HEK293 (cell line): ENCODE measurements around the gene MRPS18A.

Experiments used
- CTCF ChIA-PET: fragments of 350-600 bp; formaldehyde crosslinking; extraction: SDS; loops from one replicate; lab custom pipeline; 2021; ENCODE audit warnings: antibody characterized with exemption; lab: Yijun Ruan, JAX
- POLR2A ChIA-PET: fragments of 300-600 bp; formaldehyde crosslinking; extraction: SDS; loops from one replicate; lab custom pipeline; 2020; ENCODE audit warnings: antibody characterized with exemption, inconsistent platforms; lab: Yijun Ruan, JAX
- H3K27ac ChIP-seq: fragments of 200-500 bp; sonication (Bioruptor generic); 2 replicates; pipeline ENCODE4 v1.5.1; 2014; ENCODE audit warnings: low read depth, low read length, control low read depth, inconsistent platforms; ENCODE audit errors: extremely low read depth
- H3K36me3 ChIP-seq, 2 experiments: fragments of 200-500 bp in 1 of 2; sonication (Bioruptor generic) in 1 of 2; 1 replicate in 1 of 2; 2 replicates in 1 of 2; pipeline ENCODE4 v1.5.1; 2014 to 2017; ENCODE audit warnings: inconsistent platforms in 2 of 2, low read length in 2 of 2; ENCODE audit not compliant: control insufficient read depth in 2 of 2, insufficient read depth in 1 of 2
- H3K4me1 ChIP-seq: fragments of 200-500 bp; sonication (Bioruptor generic); 2 replicates; pipeline ENCODE4 v1.5.1; 2014; ENCODE audit warnings: mild to moderate bottlenecking, low read length, inconsistent platforms; ENCODE audit not compliant: control insufficient read depth, insufficient read depth
- H3K4me3 ChIP-seq: 2 replicates; pipeline ENCODE4 v1.5.1; 2011; ENCODE audit warnings: low read depth, mild to moderate bottlenecking, control low read depth, low read length, moderate library complexity
- H3K9me3 ChIP-seq: fragments of 200-500 bp; sonication (Bioruptor generic); 2 replicates; pipeline ENCODE4 v1.5.1; 2014; ENCODE audit warnings: low read depth, low read length, inconsistent platforms; ENCODE audit not compliant: control insufficient read depth, insufficient read depth
- FEZF1 ChIP-seq: fragments of 450-650 bp; formaldehyde crosslinking; IDR thresholded peaks from 2 replicates; pipeline ENCODE4 v1.5.1; 2016; ENCODE audit warnings: missing biosample characterization, missing genetic modification characterization
- IKZF3 ChIP-seq: fragments of 450-650 bp; IDR thresholded peaks from 2 replicates; pipeline ENCODE4 v1.5.0; 2018; ENCODE audit warnings: missing biosample characterization, mild to moderate bottlenecking, missing genetic modification characterization, moderate library complexity
- KLF1 ChIP-seq: fragments of 450-650 bp; formaldehyde crosslinking; IDR thresholded peaks from 2 replicates; pipeline ENCODE4 v1.5.1; 2016; ENCODE audit warnings: missing biosample characterization, missing genetic modification characterization
- KLF8 ChIP-seq: fragments of 450-650 bp; formaldehyde crosslinking; IDR thresholded peaks from 2 replicates; pipeline ENCODE4 v1.5.1; 2016; ENCODE audit warnings: missing biosample characterization, missing genetic modification characterization
- KLF9 ChIP-seq: fragments of 450-650 bp; formaldehyde crosslinking; IDR thresholded peaks from 2 replicates; pipeline ENCODE4 v1.5.1; 2016; ENCODE audit warnings: missing biosample characterization, missing genetic modification characterization, low read depth
- MEIS1 ChIP-seq: sonication (generic); formaldehyde crosslinking; IDR thresholded peaks from 2 replicates; pipeline ENCODE4 v1.8.1; 2022; ENCODE audit warnings: missing genetic modification reagents, mild to moderate bottlenecking, borderline replicate concordance
- PRDM10 ChIP-seq: fragments of 450-650 bp; formaldehyde crosslinking; IDR thresholded peaks from 2 replicates; pipeline ENCODE4 v1.5.1; 2016; ENCODE audit warnings: missing biosample characterization, missing genetic modification characterization
- ZBTB17 ChIP-seq: fragments of 450-650 bp; formaldehyde crosslinking; IDR thresholded peaks from 2 replicates; pipeline ENCODE4 v1.5.1; 2016; ENCODE audit warnings: missing biosample characterization, missing genetic modification characterization
- ZBTB48 ChIP-seq: fragments of 450-650 bp; formaldehyde crosslinking; IDR thresholded peaks from 2 replicates; pipeline ENCODE4 v1.5.1; 2016; ENCODE audit warnings: missing biosample characterization, missing genetic modification characterization
- ZFHX2 ChIP-seq: fragments of 450-650 bp; formaldehyde crosslinking; conservative IDR thresholded peaks from 2 replicates; pipeline ENCODE4 v1.5.1; 2016; ENCODE audit warnings: missing biosample characterization, missing genetic modification characterization
- ZFP69B ChIP-seq: fragments of 450-650 bp; formaldehyde crosslinking; IDR thresholded peaks from 2 replicates; pipeline ENCODE4 v1.5.1; 2016; ENCODE audit warnings: missing biosample characterization, missing genetic modification characterization
- ZNF214 ChIP-seq: fragments of 450-650 bp; formaldehyde crosslinking; IDR thresholded peaks from 2 replicates; pipeline ENCODE4 v1.5.1; 2017; ENCODE audit warnings: missing biosample characterization, mild to moderate bottlenecking, missing genetic modification characterization, borderline replicate concordance
- ZNF335 ChIP-seq: fragments of 450-650 bp; formaldehyde crosslinking; conservative IDR thresholded peaks from 2 replicates; pipeline ENCODE4 v1.5.1; 2016; ENCODE audit warnings: missing biosample characterization, missing genetic modification characterization
- ZNF621 ChIP-seq: fragments of 450-650 bp; formaldehyde crosslinking; IDR thresholded peaks from 2 replicates; pipeline ENCODE4 v1.5.1; 2017; ENCODE audit warnings: missing biosample characterization, missing genetic modification characterization
- ZNF664 ChIP-seq: fragments of 450-650 bp; formaldehyde crosslinking; IDR thresholded peaks from 2 replicates; pipeline ENCODE4 v1.5.1; 2016; ENCODE audit warnings: missing biosample characterization, missing genetic modification characterization
- ZNF837 ChIP-seq: fragments of 450-650 bp; formaldehyde crosslinking; IDR thresholded peaks from 2 replicates; pipeline ENCODE4 v1.5.1; 2016; ENCODE audit warnings: missing biosample characterization, missing genetic modification characterization
- ZSCAN16 ChIP-seq: fragments of 450-650 bp; formaldehyde crosslinking; IDR thresholded peaks from 2 replicates; pipeline ENCODE4 v1.5.1; 2016; ENCODE audit warnings: missing biosample characterization, missing genetic modification characterization
- ZSCAN18 ChIP-seq: fragments of 450-650 bp; formaldehyde crosslinking; IDR thresholded peaks from 2 replicates; pipeline ENCODE4 v1.5.1; 2016; ENCODE audit warnings: missing biosample characterization, missing genetic modification characterization
- ZXDB ChIP-seq: fragments of 450-650 bp; formaldehyde crosslinking; IDR thresholded peaks from 2 replicates; pipeline ENCODE4 v1.5.1; 2016; ENCODE audit warnings: missing biosample characterization, missing genetic modification characterization
- TF ChIP-seq, protein P1 (sequence below): fragments of 450-650 bp; formaldehyde crosslinking; IDR thresholded peaks from 2 replicates; pipeline ENCODE4 v1.5.1; 2016; ENCODE audit warnings: missing biosample characterization, missing genetic modification characterization
- TF ChIP-seq, protein P2 (sequence below): fragments of 450-650 bp; formaldehyde crosslinking; IDR thresholded peaks from 2 replicates; pipeline ENCODE4 v1.5.1; 2016; ENCODE audit warnings: missing biosample characterization, missing genetic modification characterization
- TF ChIP-seq, protein P3 (sequence below): fragments of 450-650 bp; formaldehyde crosslinking; IDR thresholded peaks from 2 replicates; pipeline ENCODE4 v1.5.1; 2016; ENCODE audit warnings: missing biosample characterization, missing genetic modification characterization, borderline replicate concordance

MRPS18A gene

DNA sequence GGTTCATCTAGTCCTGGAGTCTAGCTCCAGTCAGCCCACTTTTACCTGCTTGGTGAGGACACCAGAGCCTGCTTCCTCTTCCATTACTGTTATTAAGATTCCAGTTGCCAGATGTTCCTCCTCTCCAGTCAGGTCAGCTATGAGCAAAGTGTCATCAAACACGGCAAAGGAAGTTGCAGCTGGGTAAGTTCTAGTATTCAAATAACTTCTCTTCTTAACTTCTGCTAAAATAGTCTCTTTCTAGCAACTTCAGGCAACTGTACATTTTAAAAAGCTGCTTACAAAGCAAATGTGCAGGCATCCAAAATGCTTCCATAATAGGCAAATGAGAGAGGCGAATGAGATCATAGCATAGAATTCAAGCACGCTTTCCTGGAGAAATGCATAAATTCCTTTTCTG is 18.4 kb upstream of the MRPS18A start:
- Histone ChIP-seq H3K36me3 (no peaks in the 10 kb centered on the region), H3K4me3 (no peak overlapping the region), H3K4me1 (peaks cover 26% of the 10 kb centered on the region), H3K9me3 (no peaks in the 10 kb centered on the region), H3K27ac (no peak overlapping the region)
- ChIA-PET POLR2A (interaction anchor here (0.7 kb wide), 2 partner anchors 38 to 69 kb away, joined by 3 to 5 read pairs; no protein-coding TSS in a partner anchor), CTCF (interaction anchor here (0.8 to 2.2 kb wide), 4 partner anchors 10 to 373 kb away, joined by 3 to 5 read pairs (median 4); no protein-coding TSS in a partner anchor)
- no peak for TF ChIP-seq ZFHX2 (tag by site-specific recombination)
- no peak for TF ChIP-seq ZNF621 (tag by site-specific recombination)
- no peak for TF ChIP-seq ZBTB48
- TF ChIP-seq ZFP69B (tag by site-specific recombination): 0 out of 2 replicates have a peak, but pooled peaks have one; percentile 17
- TF ChIP-seq, protein P1, sequence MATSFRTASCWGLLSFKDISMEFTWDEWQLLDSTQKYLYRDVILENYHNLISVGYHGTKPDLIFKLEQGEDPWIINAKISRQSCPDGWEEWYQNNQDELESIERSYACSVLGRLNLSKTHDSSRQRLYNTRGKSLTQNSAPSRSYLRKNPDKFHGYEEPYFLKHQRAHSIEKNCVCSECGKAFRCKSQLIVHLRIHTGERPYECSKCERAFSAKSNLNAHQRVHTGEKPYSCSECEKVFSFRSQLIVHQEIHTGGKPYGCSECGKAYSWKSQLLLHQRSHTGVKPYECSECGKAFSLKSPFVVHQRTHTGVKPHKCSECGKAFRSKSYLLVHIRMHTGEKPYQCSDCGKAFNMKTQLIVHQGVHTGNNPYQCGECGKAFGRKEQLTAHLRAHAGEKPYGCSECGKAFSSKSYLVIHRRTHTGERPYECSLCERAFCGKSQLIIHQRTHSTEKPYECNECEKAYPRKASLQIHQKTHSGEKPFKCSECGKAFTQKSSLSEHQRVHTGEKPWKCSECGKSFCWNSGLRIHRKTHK (tag by site-specific recombination): no peak
- no peak for TF ChIP-seq ZSCAN18 (tag by site-specific recombination)
- TF ChIP-seq KLF1 (tag by site-specific recombination): no peak
- 0 out of 2 replicates have a peak, but pooled peaks have one; percentile 27 for TF ChIP-seq ZNF335 (tag by site-specific recombination)
- no peak for TF ChIP-seq ZSCAN16 (tag by site-specific recombination)
- TF ChIP-seq KLF9 (tag by site-specific recombination): no peak
- TF ChIP-seq KLF8 (tag by site-specific recombination): no peak
- TF ChIP-seq ZNF837 (tag by site-specific recombination): no peak
- no peak for TF ChIP-seq ZXDB (tag by site-specific recombination)
- TF ChIP-seq FEZF1 (tag by site-specific recombination): no peak
- no peak for TF ChIP-seq MEIS1 (CRISPR knock-in tag)
- TF ChIP-seq ZBTB17 (tag by site-specific recombination): peak; percentile 41; the same call in 1 of the 2 replicates

GRCh38 chr6:43703512-43704429 is 16.2 kb upstream of the MRPS18A start:
- Histone ChIP-seq H3K4me1 (peaks cover 37% of the 10 kb centered on the region), H3K9me3 (no peaks in the 10 kb centered on the region), H3K27ac (peak overlapping the region; percentile 50), H3K4me3 (no peak overlapping the region), H3K36me3 (no peaks in the 10 kb centered on the region)
- ChIA-PET CTCF (interaction anchor here (0.7 to 1.7 kb wide), 8 partner anchors 12 to 375 kb away, joined by 3 to 14 read pairs (median 3); no protein-coding TSS in a partner anchor), POLR2A (interaction anchor here (0.5 to 1.7 kb wide), 13 partner anchors 16 to 543 kb away, joined by 3 to 12 read pairs (median 4); partner anchors contain the start of genes GTPBP2, HSP90AB1, MAD2L1BP and MRPS18A)
- TF ChIP-seq KLF1 (tag by site-specific recombination): no peak
- TF ChIP-seq, protein P2, sequence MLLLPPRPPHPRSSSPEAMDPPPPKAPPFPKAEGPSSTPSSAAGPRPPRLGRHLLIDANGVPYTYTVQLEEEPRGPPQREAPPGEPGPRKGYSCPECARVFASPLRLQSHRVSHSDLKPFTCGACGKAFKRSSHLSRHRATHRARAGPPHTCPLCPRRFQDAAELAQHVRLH (tag by site-specific recombination): 0 out of 2 replicates have a peak, but pooled peaks have one; percentile 50
- TF ChIP-seq ZNF214: no peak
- TF ChIP-seq PRDM10: no peak
- TF ChIP-seq IKZF3 (tag by site-specific recombination): no peak
- peak; percentile 88 for TF ChIP-seq ZNF664
- TF ChIP-seq, protein P3, sequence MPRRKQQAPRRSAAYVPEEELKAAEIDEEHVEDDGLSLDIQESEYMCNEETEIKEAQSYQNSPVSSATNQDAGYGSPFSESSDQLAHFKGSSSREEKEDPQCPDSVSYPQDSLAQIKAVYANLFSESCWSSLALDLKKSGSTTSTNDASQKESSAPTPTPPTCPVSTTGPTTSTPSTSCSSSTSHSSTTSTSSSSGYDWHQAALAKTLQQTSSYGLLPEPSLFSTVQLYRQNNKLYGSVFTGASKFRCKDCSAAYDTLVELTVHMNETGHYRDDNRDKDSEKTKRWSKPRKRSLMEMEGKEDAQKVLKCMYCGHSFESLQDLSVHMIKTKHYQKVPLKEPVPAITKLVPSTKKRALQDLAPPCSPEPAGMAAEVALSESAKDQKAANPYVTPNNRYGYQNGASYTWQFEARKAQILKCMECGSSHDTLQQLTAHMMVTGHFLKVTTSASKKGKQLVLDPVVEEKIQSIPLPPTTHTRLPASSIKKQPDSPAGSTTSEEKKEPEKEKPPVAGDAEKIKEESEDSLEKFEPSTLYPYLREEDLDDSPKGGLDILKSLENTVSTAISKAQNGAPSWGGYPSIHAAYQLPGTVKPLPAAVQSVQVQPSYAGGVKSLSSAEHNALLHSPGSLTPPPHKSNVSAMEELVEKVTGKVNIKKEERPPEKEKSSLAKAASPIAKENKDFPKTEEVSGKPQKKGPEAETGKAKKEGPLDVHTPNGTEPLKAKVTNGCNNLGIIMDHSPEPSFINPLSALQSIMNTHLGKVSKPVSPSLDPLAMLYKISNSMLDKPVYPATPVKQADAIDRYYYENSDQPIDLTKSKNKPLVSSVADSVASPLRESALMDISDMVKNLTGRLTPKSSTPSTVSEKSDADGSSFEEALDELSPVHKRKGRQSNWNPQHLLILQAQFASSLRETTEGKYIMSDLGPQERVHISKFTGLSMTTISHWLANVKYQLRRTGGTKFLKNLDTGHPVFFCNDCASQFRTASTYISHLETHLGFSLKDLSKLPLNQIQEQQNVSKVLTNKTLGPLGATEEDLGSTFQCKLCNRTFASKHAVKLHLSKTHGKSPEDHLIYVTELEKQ: no peak
